Spleen (tissue), 11 donors: ENCODE data around the gene IGSF21. TPM values are rescaled to one million over a fixed set of nuclear protein-coding genes. Genes with fewer than 3 reads are reported as not detected.

ENCODE experiments used
- DNase-seq: peaks from one replicate; pipeline ENCODE4 v3.0.0-alpha.2; 2020
- H3K27ac ChIP-seq, 8 donors: fragments of 200-600 bp; sonication (generic) in 7 of 8; 1 replicate in 4 of 8; 2 replicates in 4 of 8; pipeline versions ENCODE4 v1.5.0 to v1.8.0; 2016 to 2021; ENCODE audit warnings: inconsistent platforms in 4 of 8, mild to moderate bottlenecking in 4 of 8, moderate library complexity in 1 of 8
- H3K27me3 ChIP-seq, 7 donors: fragments of 200-600 bp; sonication (generic) in 6 of 7; replicated peaks in 1 of 7; 1 replicate in 4 of 7; 2 replicates in 3 of 7; pipeline versions ENCODE4 v1.5.0 to v1.8.0; 2016 to 2021; ENCODE audit warnings: inconsistent platforms in 3 of 7, mild to moderate bottlenecking in 1 of 7
- H3K36me3 ChIP-seq, 6 donors: fragments of 200-600 bp; sonication (generic) in 5 of 6; 1 replicate in 4 of 6; 2 replicates in 2 of 6; pipeline versions ENCODE4 v1.5.0 to v1.8.0; 2016 to 2021; ENCODE audit warnings: inconsistent platforms in 2 of 6
- H3K4me1 ChIP-seq, 6 donors: fragments of 200-600 bp; sonication (generic) in 5 of 6; 1 replicate in 3 of 6; 2 replicates in 3 of 6; pipeline versions ENCODE4 v1.5.0 to v1.8.0; 2016 to 2021; ENCODE audit warnings: inconsistent platforms in 3 of 6
- H3K4me3 ChIP-seq, 8 donors: fragments of 200-600 bp; sonication (generic) in 7 of 8; 1 replicate in 4 of 8; 2 replicates in 4 of 8; pipeline versions ENCODE4 v1.5.0 to v1.8.0; 2016 to 2021; ENCODE audit warnings: inconsistent platforms in 4 of 8, mild to moderate bottlenecking in 4 of 8, moderate library complexity in 2 of 8
- H3K9me3 ChIP-seq, 8 donors: fragments of 200-600 bp; sonication (generic) in 7 of 8; 1 replicate in 4 of 8; 2 replicates in 4 of 8; pipeline versions ENCODE4 v1.5.0 to v1.8.0; 2016 to 2021; ENCODE audit warnings: inconsistent platforms in 4 of 8
- CTCF ChIP-seq, 11 experiments: fragments of 200-600 bp in 7 of 11; fragments of 450-650 bp in 4 of 11; sonication (generic) in 4 of 11; IDR thresholded peaks in 8 of 11; conservative IDR thresholded peaks in 3 of 11; 1 replicate in 7 of 11; 2 replicates in 4 of 11; pipeline versions ENCODE4 v1.4.0 to v1.8.0; 2016 to 2021; ENCODE audit warnings: antibody characterized with exemption in 11 of 11, inconsistent platforms in 4 of 11, mild to moderate bottlenecking in 1 of 11
- POLR2A ChIP-seq, 3 donors: fragments of 450-650 bp; IDR thresholded peaks; one replicate each; pipeline ENCODE4 v1.5.1; 2017; ENCODE audit warnings: antibody characterized with exemption in 3 of 3, mild to moderate bottlenecking in 1 of 3
- POLR2AphosphoS5 ChIP-seq, 3 donors: sonication (generic); formaldehyde crosslinking; IDR thresholded peaks; one replicate each; pipeline ENCODE4 v1.5.1; 2017; ENCODE audit warnings: antibody characterized with exemption in 3 of 3
- WGBS, 5 donors: extraction: QIAGEN DNeasy Blood & Tissue Kit in 3 of 5; methylation state at CpG; one replicate each; pipeline versions ENCODE4 v1.1.5 to v1.1.7; 2013 to 2018; 5-methylcytosine and 5-hydroxymethylcytosine counted together
- intact Hi-C: fragments of 100-400 bp; cut with DNase I; formaldehyde crosslinking; loops from one replicate; pipeline ENCODE4 v1.15.0; 2023; ENCODE audit warnings: low total_unique reads
- polyA plus RNA-seq, 3 donors: library from polyadenylated mRNA; stranded (reverse); fragments of 200-250 nt; gene quantifications; one replicate each; pipeline ENCODE4 v1.2.1, GENCODE V29; 2013
- total RNA-seq, 7 donors: library from RNA; depleted of rRNA in 3 of 7; stranded (reverse); fragments of >200 nt in 3 of 7; fragmentation: NEBNext Ultra II Directional in 4 of 7; extraction: Animal tissue kit (Norgen Biotek cat#: 25700) in 4 of 7; gene quantifications; one replicate each; pipeline versions ENCODE4 v1.1.0 to v1.2.1, GENCODE V29; 2016 to 2021
- donor health status: healthy with polysubstance abuse.
- donor health status: DM: no; HTN: no; CAD: no; lungs with moderate emphysema.
- donor health status: DM: no; HTN: no; CAD: no.
- donor health status: Bipolar disorder and iron deficiency.
- donor health status: healthy.
- donor health status: DM: no; HTN: no; CAD: no.
- donor health status: DM: yes; HTN: yes; CAD: no.

IGSF21 gene
- total and polyA plus RNA-seq, 10 donors = 1.6 to 35.0 (median 20.6) TPM

- no peak overlapping the region for H3K27ac ChIP-seq
- 83 to 86% (median 84%) methylated on average over 6 of the region's 6 CpGs for WGBS, 5 donors
- no peaks in the 10 kb centered on the region for H3K36me3 ChIP-seq
- intact Hi-C loops = no loop called here
- DNase-seq = peak; percentile 13
- H3K27me3 ChIP-seq = peaks cover 0 to 63% (median 0%) of the 10 kb centered on the region in 7 donors
- no peak overlapping the region for H3K4me3 ChIP-seq
- H3K9me3 ChIP-seq = no peaks in the 10 kb centered on the region
- no peaks in the 10 kb centered on the region for H3K4me1 ChIP-seq
- TF ChIP-seq POLR2AphosphoS5 (IDR thresholded peaks at IDR 0.05) (no peak), CTCF (IDR thresholded peaks at IDR 0.05 in 8 of 11, conservative IDR thresholded peaks at IDR 0.05 in 3 of 11) (no peak), POLR2A (IDR thresholded peaks at IDR 0.05) (no peak)
Observed at GRCh38 chr1:18141661-18142060, 34.1 kb downstream of the IGSF21 start.

GRCh38 chr1:18142471-18142870, 34.9 kb downstream of the IGSF21 start:
- DNase-seq = peak; percentile 52
- H3K4me1 ChIP-seq = no peaks in the 10 kb centered on the region
- no peaks in the 10 kb centered on the region for H3K36me3 ChIP-seq
- no peak for TF ChIP-seq CTCF (IDR thresholded peaks at IDR 0.05 in 8 of 11, conservative IDR thresholded peaks at IDR 0.05 in 3 of 11)
- TF ChIP-seq POLR2AphosphoS5 (IDR thresholded peaks at IDR 0.05) = no peak
- TF ChIP-seq POLR2A (IDR thresholded peaks at IDR 0.05) = no peak
- H3K9me3 ChIP-seq = no peaks in the 10 kb centered on the region
- intact Hi-C loops = no loop called here
- H3K27me3 ChIP-seq = peaks cover 0 to 62% (median 0%) of the 10 kb centered on the region in 7 donors
- WGBS, 5 donors = 32 to 76% (median 75%) methylated on average over 3 to 6 of the region's 6 CpGs
- no peak overlapping the region for H3K4me3 ChIP-seq
- no peak overlapping the region for H3K27ac ChIP-seq

GRCh38 chr1:18142969-18143368, 35.4 kb downstream of the IGSF21 start:
- Histone ChIP-seq H3K9me3 (no peaks in the 10 kb centered on the region), H3K36me3 (no peaks in the 10 kb centered on the region), H3K27me3 (peaks cover 0 to 57% (median 0%) of the 10 kb centered on the region in 7 donors), H3K4me1 (no peaks in the 10 kb centered on the region), H3K4me3 (no peak overlapping the region), H3K27ac (no peak overlapping the region)
- intact Hi-C loops = no loop called here
- WGBS, 5 donors = 75 to 86% (median 80%) methylated on average over 4 to 8 of the region's 8 CpGs
- peak; percentile 47 for DNase-seq
- TF ChIP-seq CTCF (IDR thresholded peaks at IDR 0.05 in 8 of 11, conservative IDR thresholded peaks at IDR 0.05 in 3 of 11) = no peak
- TF ChIP-seq POLR2A (IDR thresholded peaks at IDR 0.05) = no peak
- TF ChIP-seq POLR2AphosphoS5 (IDR thresholded peaks at IDR 0.05) = no peak

GRCh38 chr1:18144062-18144461, 36.5 kb downstream of the IGSF21 start:
- Histone ChIP-seq H3K36me3 (no peaks in the 10 kb centered on the region), H3K9me3 (no peaks in the 10 kb centered on the region), H3K4me1 (no peaks in the 10 kb centered on the region), H3K27ac (no peak overlapping the region), H3K4me3 (no peak overlapping the region), H3K27me3 (peaks cover 0 to 46% (median 0%) of the 10 kb centered on the region in 7 donors)
- intact Hi-C loops = no loop called here
- no peak for TF ChIP-seq POLR2AphosphoS5 (IDR thresholded peaks at IDR 0.05)
- TF ChIP-seq POLR2A (IDR thresholded peaks at IDR 0.05) = no peak
- TF ChIP-seq CTCF (IDR thresholded peaks at IDR 0.05 in 8 of 11, conservative IDR thresholded peaks at IDR 0.05 in 3 of 11) = no peak
- peak; percentile 28 for DNase-seq
- 60 to 80% (median 73%) methylated on average over 6 of the region's 6 CpGs for WGBS, 5 donors
